Peyer's patch (tissue), 4 donors: ENCODE data around the gene NDUFS1. TPM values are rescaled to one million over a fixed set of nuclear protein-coding genes. Genes with fewer than 3 reads are reported as not detected.
"Not testable (repeated sequence)": the region's sequence is repeated elsewhere in the genome, so short reads cannot be mapped to it uniquely, and the experiment has no call there.

Experiments
- DNase-seq, 3 donors: peaks; one replicate each; pipeline ENCODE4 v3.0.0-alpha.2; 2017 to 2019
- H3K27ac ChIP-seq, 4 donors: fragments of 200-600 bp; sonication (generic); one replicate each; pipeline ENCODE4 v1.5.1; 2016 to 2019
- H3K27me3 ChIP-seq, 2 donors: fragments of 200-600 bp; sonication (generic); one replicate each; pipeline ENCODE4 v1.5.1; 2019
- H3K36me3 ChIP-seq, 3 donors: fragments of 200-600 bp; sonication (generic); one replicate each; pipeline ENCODE4 v1.5.1; 2016 to 2019
- H3K4me1 ChIP-seq, 4 donors: fragments of 200-600 bp; sonication (generic); one replicate each; pipeline ENCODE4 v1.5.1; 2016 to 2019
- H3K4me3 ChIP-seq, 4 donors: fragments of 200-600 bp; sonication (generic); 1 replicate in 3 of 4; 2 replicates in 1 of 4; pipeline ENCODE4 v1.5.1; 2016 to 2019; ENCODE audit warnings: mild to moderate bottlenecking in 1 of 4
- H3K9me3 ChIP-seq, 4 donors: fragments of 200-600 bp; sonication (generic); one replicate each; pipeline ENCODE4 v1.5.1; 2016 to 2019; ENCODE audit warnings: mild to moderate bottlenecking in 1 of 4
- CTCF ChIP-seq, 6 experiments: fragments of 450-650 bp in 4 of 6; fragments of 200-600 bp in 2 of 6; sonication (generic) in 1 of 6; IDR thresholded peaks; one replicate each; pipeline ENCODE4 v1.5.1; 2017 to 2019; ENCODE audit warnings: antibody characterized with exemption in 6 of 6, mild to moderate bottlenecking in 3 of 6, moderate library complexity in 1 of 6
- POLR2A ChIP-seq, 2 donors: fragments of 450-650 bp; IDR thresholded peaks; one replicate each; pipeline ENCODE4 v1.5.1; 2017; ENCODE audit warnings: antibody characterized with exemption in 2 of 2, mild to moderate bottlenecking in 2 of 2, moderate library complexity in 2 of 2
- total RNA-seq, 4 donors: library from RNA; depleted of rRNA; stranded (reverse); fragments of >200 nt; gene quantifications; one replicate each; pipeline ENCODE4 v1.1.0, GENCODE V29; 2016

Gene NDUFS1
- total RNA-seq, 4 donors from 2014 or later, result 81.9 to 95.3 (median 89.3) TPM

DNA sequence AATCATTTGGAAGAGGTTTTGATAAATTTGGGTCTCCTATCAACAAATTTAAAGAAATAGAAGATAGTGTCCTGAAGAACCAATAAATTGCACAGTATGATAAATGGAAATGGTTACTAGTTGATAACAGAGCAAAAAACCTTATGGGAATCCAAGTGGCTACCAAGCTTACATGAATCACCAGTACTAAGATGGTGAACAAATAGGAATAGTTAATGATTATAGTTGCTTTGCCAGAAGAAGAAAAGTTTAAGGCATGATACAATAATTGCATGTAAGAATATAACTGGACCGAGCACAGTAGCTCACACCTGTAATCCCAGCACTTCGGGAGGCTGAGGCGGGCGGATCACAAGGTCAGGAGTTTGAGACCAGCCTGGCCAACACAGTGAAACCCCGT, 53.7 kb downstream of the NDUFS1 start:
- H3K9me3 ChIP-seq, result no peaks in the 10 kb centered on the region

GRCh38 chr2:206105038-206105437, 54.2 kb downstream of the NDUFS1 start:
- Histone ChIP-seq H3K4me1 (no peaks in the 10 kb centered on the region), H3K27me3 (no peaks in the 10 kb centered on the region), H3K27ac (no peak overlapping the region), H3K4me3 (no peak overlapping the region), H3K9me3 (no peaks in the 10 kb centered on the region), H3K36me3 (no peaks in the 10 kb centered on the region)
- DNase-seq, result no peak
- TF ChIP-seq POLR2A (IDR thresholded peaks at IDR 0.05) (no peak), CTCF (IDR thresholded peaks at IDR 0.05) (no peak)

More for the DNA sequence above, 53.7 kb downstream of the NDUFS1 start:
- Histone ChIP-seq H3K4me1 (no peaks in the 10 kb centered on the region), H3K4me3 (no peak overlapping the region), H3K27me3 (no peaks in the 10 kb centered on the region), H3K36me3 (no peaks in the 10 kb centered on the region), H3K27ac (no peak overlapping the region)
- no peak for DNase-seq
- no peak for TF ChIP-seq POLR2A (IDR thresholded peaks at IDR 0.05)

GRCh38 chr2:206098872-206099271, 60.4 kb downstream of the NDUFS1 start:
- H3K4me3 ChIP-seq, H3K4me1 ChIP-seq, DNase-seq, H3K27ac ChIP-seq, H3K36me3 ChIP-seq, H3K9me3 ChIP-seq, H3K27me3 ChIP-seq: not testable (repeated sequence)

DNA sequence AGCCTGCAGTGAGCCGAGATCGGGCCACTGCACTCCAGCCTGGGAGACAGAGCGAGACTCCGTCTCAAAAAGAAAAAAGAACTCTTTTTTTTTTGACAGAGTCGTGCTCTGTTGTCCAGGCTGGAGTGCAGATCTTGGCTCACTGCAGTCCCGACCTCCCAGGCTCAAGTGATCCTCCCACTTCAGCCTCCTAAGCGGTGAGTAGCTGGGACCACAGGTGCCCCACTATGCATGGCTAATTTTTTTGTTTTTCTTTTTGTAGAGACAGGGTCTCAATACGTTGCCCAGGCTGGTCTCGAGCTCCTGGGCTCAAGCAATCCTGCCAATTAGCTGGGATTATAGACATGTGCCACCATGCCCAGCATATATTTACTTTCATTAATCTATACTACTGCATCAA, 60.8 kb downstream of the NDUFS1 start:
- Histone ChIP-seq H3K4me3 (no peak overlapping the region), H3K9me3 (no peaks in the 10 kb centered on the region), H3K36me3 (no peaks in the 10 kb centered on the region), H3K4me1 (no peaks in the 10 kb centered on the region), H3K27me3 (no peaks in the 10 kb centered on the region), H3K27ac (no peak overlapping the region)
- TF ChIP-seq CTCF (IDR thresholded peaks at IDR 0.05) (no peak), POLR2A (IDR thresholded peaks at IDR 0.05) (no peak)
- DNase-seq, result no peak

GRCh38 chr2:206096876-206097275, 62.4 kb downstream of the NDUFS1 start:
- H3K9me3 ChIP-seq, result no peaks in the 10 kb centered on the region
- no peaks in the 10 kb centered on the region for H3K4me1 ChIP-seq

GRCh38 chr2:206095536-206096332, 63.5 kb downstream of the NDUFS1 start:
- Histone ChIP-seq H3K27me3 (no peaks in the 10 kb centered on the region), H3K4me1 (no peaks in the 10 kb centered on the region), H3K4me3 (no peak overlapping the region), H3K27ac (no peak overlapping the region), H3K9me3 (no peaks in the 10 kb centered on the region), H3K36me3 (peaks cover 0 to under 1% (median 0%) of the 10 kb centered on the region in 3 donors)
- no peak for DNase-seq
- TF ChIP-seq POLR2A (IDR thresholded peaks at IDR 0.05), result no peak
- no peak for TF ChIP-seq CTCF (IDR thresholded peaks at IDR 0.05)

More at GRCh38 chr2:206096876-206097275, 62.4 kb downstream of the NDUFS1 start:
- H3K4me3 ChIP-seq, result no peak overlapping the region
- TF ChIP-seq POLR2A (IDR thresholded peaks at IDR 0.05) (no peak), CTCF (IDR thresholded peaks at IDR 0.05) (no peak)
- H3K36me3 ChIP-seq, result no peaks in the 10 kb centered on the region
- H3K27me3 ChIP-seq, result no peaks in the 10 kb centered on the region
- H3K27ac ChIP-seq, result no peak overlapping the region
- DNase-seq, result no peak
